OCI-M2 (cell line): ENCODE data around the gene B4GALT4.
A peak's percentile ranks its signal among the peaks of the same experiment; 100 is the strongest.

Experiments used
- DNase-seq: peaks from one replicate; lab custom pipeline; 2025; ENCODE audit not compliant: unreplicated experiment; lab: John Stamatoyannopoulos, UW

The B4GALT4 gene

DNA sequence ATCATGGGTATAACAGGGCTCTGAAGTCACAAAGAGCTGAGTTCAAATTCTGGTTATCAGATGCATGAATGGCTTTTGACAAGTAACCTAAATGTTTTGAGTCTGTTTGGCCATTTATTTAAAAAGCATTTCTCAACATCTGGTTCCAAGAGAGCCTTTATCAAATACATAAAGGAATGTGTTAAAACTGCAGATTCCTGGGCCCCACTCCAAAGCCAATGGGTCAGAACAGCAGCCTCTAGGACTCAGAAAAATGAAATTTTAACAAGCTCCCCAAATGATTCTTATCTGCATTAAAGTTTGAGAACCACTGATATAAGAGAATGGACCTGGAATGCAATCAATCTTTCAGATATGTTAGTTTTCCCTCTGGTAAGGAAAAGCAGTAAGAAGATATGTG, 3.4 kb downstream of the B4GALT4 start:
- no peak for DNase-seq

DNA sequence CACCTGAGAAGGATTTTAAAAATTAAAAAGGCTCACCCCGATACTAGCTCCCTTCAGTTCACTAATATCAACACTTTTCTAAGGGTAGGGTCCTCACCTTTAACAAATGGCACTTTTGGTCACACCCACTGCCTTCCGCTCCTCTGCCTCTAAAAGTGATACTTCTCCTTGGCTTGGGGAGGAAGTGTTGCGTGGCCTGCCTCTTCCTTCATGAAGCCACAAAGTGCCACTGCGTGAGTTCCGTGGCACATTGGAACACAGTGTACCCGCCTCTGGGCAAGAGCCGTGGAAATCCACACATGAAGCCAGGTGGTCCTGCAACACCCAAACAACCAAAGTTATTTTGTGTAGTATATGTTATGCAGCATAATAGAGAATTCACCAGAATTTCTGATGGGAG, 3.9 kb downstream of the B4GALT4 start:
- no peak for DNase-seq

- DNase-seq, result no peak
These were observed 5.5 kb downstream of the B4GALT4 start for GRCh38 chr3:119235151-119235550.

- DNase-seq, result no peak
These were observed 6.1 kb downstream of the B4GALT4 start for GRCh38 chr3:119234610-119235009.

DNA sequence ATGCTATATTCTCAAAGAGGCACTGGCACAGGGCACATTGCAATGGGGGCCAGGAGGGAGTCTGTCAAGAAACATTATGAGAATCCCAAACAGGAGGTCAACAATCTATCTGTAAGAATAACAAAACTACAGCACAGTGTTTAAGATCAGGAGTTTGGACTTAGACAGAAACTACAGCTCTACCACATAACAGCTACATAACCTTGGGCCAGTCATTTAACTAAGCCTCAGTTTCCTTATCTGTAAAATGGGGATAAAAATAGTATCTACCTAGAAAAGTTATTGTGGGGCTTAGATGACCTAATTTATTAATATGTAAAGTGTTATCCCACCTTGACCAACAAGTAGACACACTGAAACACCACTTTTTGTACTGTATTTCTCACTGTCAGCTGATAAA, 9.9 kb downstream of the B4GALT4 start:
- no peak for DNase-seq

- DNase-seq, result no peak
These were observed 10.6 kb downstream of the B4GALT4 start for GRCh38 chr3:119230071-119230470.

DNA sequence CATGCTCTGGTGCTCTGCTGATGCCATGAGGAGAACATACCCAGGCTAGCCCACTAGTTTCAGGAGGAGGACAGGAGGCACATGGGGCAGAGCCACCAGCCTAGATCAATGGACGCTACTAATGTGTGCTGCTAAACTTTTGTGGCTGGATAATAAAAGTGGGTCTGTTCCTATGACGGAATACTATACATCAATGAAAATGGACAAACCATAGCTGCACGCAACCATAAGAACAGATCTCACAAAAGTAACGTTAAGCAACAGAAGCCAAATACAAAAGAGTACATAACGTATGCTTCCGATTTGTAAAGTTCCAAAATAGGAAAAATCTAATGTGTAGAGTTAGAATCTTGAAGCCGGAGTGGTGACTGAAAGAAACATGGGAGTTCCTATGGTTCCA, 11.5 kb downstream of the B4GALT4 start:
- DNase-seq, result no peak

DNA sequence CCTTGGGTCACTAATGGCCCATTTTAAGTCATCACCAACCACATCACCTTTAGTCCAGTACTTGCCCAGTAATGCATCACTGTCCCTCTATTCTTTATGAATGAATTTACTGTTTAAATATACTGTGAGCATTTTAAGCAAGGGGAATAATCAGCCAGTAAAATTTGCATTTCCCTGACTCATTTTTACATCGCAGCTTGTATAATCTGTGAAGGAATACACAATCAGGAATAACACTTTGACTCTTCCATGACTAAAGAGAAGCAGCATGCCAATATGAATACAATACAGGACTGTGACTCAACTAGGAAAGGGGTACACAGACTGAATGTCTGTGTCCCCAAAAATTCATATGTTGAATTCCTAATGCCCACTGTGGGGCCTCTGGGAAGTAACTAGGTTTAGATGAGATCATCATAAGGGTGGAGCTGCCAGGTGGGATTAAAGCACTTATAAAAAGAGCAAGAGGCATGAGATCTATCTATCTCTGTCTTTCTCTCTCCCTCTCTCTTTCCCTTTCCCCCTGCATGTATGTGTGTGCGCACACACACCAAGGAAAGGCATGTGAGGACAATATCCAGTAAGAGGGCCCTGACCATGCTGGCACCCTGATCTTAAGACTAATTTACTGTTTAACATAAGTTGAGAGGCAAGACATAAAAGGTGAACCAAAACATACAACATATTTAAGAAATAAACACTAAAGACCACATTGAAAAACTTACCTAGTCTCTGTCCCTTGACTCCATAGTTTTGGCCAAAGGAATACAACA, 12.1 kb downstream of the B4GALT4 start:
- DNase-seq, result no peak

GRCh38 chr3:119227070-119227850, 13.4 kb downstream of the B4GALT4 start:
- no peak for DNase-seq

- DNase-seq, result no peak
These were observed 15.6 kb downstream of the B4GALT4 start for GRCh38 chr3:119225121-119225520.

DNA sequence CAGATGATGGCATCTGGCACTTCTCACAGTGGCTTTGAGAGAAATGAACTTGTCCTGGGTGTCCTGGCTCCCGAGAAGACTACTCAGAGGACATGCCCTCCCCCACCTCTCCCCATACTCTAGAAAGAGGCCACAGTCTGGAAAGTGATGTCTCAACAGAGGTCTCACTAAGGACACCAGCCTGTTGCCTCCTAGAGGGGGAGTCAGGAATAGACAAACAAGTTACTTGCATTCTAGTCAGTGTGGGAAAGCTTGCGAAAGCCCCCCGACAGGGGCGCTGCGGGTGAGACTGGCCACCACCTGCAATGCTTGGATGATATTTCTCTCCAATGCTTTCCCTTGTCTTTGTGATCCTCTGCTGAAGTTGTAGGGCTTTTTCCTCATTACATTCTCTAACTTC, 17.2 kb downstream of the B4GALT4 start:
- DNase-seq, result no peak

DNA sequence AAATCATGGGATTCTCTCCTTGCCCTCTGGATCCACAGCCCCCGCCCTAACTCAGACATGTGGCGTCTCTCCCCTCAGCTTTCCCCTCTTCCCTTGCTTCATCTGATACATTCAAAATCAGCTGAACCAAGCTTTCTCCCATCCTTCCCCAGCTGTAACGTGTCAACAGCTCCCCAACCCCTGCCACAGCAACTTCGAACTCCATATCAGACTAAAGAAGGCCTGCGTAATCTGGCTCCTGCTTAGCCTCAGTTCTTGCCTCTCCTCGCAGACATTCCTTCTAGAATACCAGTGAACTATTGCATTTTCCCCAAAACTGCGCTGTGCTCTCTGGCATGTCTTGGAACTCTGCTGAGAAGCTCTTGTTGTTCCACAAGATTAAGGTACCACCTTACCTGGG, 18.3 kb downstream of the B4GALT4 start:
- no peak for DNase-seq

DNA sequence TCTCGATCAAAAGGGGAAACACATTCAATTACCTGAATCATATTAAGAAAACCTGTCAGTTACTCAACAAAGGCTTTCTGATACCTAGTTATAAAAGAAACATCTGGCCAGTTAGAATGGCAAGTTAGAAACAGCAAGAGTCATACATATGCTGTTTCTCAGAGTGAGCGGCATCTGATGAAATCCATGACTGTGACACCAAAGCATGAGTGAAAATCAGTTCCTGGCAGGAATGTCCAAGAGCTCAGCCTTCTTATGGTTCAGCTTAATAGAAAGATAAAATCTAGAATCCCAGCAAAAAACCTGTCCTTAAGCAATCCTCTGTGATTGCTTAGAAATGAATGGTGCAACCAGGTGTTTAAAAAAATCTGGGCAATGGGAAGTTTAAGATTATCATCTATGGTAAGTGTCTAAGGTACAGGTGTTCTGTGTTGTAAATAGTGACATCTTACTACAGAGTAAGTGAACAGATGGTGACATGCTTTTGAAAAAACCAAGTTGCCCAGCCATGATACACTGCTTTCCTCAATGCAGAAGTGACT, 18.8 kb downstream of the B4GALT4 start:
- no peak for DNase-seq

DNA sequence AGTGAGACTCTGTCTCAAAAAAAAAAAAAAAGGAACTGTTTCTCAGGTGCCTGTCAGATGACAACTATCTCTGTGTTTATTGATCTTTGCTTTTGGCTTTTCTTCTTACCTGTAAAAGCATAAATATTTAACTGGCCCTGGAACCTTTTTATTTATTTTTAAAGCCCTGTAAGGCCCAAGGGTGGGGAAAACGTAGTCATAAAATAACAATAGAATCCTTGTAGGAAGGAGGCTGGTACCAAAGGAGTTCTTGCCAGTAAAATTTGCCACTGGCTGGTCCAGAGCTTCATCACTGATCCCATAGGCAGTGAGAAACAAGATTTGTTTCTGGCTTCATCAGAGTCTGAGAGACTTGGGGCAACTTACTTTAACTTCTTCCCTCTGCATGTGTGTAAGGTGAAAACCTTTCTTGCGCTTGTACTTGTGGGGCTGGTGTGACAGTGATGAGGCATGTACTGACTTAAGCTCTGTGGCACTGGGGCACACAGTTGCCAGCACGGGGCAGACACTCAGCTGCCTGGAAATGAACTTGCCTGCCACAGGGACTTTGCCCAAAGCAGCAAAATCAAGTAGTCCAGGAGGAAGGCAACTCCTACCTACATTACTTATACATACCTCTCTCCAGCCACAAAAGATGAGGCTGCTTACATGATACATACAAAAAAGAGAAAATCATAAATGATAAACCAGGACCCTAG, 19.6 kb downstream of the B4GALT4 start:
- DNase-seq, result no peak

GRCh38 chr3:119220198-119220597, 20.5 kb downstream of the B4GALT4 start:
- no peak for DNase-seq

GRCh38 chr3:119219069-119219468, 21.6 kb downstream of the B4GALT4 start:
- DNase-seq, result no peak

DNA sequence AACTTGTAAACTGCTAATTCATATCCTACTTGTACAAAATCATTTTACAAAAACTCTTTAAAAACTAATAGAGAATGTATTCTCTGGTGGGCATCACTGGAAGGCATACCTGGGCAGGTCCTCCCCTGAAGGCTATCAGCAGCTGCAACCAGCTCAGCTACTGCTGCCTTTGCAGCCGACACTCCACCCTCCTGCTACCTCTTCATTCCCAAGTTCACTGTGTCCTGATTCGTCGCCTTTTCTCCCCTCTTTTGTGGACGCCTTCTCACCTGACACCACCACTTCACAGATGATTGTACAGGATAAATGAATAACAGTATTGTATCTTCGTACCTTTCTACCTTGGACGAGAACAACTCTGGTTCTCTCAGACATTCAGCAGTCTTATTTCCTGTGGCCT, 28.9 kb downstream of the B4GALT4 start:
- DNase-seq, result no peak

GRCh38 chr3:119211193-119211592, 29.5 kb downstream of the B4GALT4 start:
- peak; percentile 43 for DNase-seq

DNA sequence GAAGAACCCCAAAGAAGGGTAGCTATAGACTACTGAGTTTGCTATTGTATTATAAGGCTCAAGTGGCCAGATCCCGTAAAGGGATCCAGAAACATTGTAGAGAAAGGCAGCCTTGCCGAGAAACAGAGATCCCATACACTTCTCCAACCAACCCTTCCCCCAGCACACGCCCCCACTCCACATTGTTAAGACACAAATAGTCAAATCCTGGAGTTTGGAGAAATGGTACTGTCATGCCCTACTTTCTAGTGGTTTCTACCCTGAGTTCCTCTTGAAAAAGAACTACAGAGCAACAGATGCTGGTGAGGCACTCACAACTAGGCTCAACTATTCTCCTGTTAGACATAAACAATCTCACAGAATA, 33.2 kb downstream of the B4GALT4 start:
- no peak for DNase-seq

DNA sequence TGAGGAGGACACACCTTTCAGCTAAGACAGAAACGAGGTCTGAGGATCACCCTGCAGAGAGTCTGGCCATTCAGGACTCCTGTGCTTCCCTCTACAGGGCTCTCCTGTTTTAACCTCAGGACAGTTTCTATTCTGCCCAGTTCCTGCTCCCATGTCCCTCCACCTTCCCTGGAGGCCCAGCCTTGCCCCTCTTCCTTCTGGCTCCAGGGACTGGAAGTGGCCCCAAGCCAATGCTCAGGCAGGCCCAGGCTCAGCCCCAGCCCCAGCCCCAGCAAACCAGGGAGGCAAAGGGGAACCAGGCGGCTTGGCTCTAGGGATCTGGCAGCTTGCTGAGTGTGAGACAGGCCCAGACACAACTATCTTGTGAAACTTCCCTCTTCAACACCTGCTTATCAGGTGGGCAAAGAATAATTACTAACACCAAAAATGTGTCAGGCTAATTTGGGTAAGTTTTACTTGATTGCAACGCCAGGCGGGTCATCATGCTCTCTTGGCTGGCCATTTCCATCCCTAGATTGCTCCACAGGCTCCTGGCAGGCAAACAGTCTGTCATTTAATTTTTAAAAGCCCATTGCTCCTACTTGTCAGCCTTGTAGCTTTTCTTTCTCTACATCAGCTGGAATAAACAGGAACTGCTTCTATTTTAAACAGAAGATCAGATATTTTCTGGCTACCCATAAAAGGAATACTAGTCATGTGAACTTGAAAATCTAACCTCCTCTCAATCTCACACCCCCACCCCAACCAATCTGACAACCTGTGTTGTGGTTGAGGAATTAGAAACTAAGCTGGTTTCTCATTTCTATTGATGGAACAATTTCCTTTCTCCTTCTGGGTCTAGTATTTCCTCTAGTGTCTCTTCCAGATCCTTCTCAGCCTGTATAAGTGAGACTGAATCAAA, 33.8 kb downstream of the B4GALT4 start:
- DNase-seq, result no peak

GRCh38 chr3:119205685-119206084, 35.0 kb downstream of the B4GALT4 start:
- no peak for DNase-seq
